LNCAP (cell line): ENCODE results near the gene RAB25.

ENCODE experiments used
- CTCF ChIP-seq: fragments of 450-650 bp; IDR thresholded peaks from 2 replicates; pipeline ENCODE4 v1.5.1; 2017; ENCODE audit warnings: mild to moderate bottlenecking

The RAB25 gene

GRCh38 chr1:156024801-156025200, 36.2 kb upstream of the RAB25 start:
- TF ChIP-seq CTCF, result no peak

- peak; percentile 22; the same call in 1 of the 2 replicates for TF ChIP-seq CTCF
Measured at GRCh38 chr1:156025876-156026275, 35.1 kb upstream of the RAB25 start.

- TF ChIP-seq CTCF, result no peak
Measured at GRCh38 chr1:156026588-156026987, 34.4 kb upstream of the RAB25 start.

- TF ChIP-seq CTCF, result no peak
Measured at GRCh38 chr1:156033011-156033410, 27.9 kb upstream of the RAB25 start.

- TF ChIP-seq CTCF, result no peak
Measured at GRCh38 chr1:156042828-156043227, 18.1 kb upstream of the RAB25 start.

- no peak for TF ChIP-seq CTCF
Measured at GRCh38 chr1:156045076-156045475, 15.9 kb upstream of the RAB25 start.

GRCh38 chr1:156048663-156049258, 12.2 kb upstream of the RAB25 start:
- no peak for TF ChIP-seq CTCF

- no peak for TF ChIP-seq CTCF
Measured at GRCh38 chr1:156050376-156050775, 10.6 kb upstream of the RAB25 start.
